HG02588 (cell line): Measurements from ENCODE around the gene FAM222A.

Source experiments
- ATAC-seq: cut with Tn5 transposase; IDR thresholded peaks from one replicate; pipeline ENCODE4 v1.9.1; 2021; ENCODE audit warnings: mild to moderate bottlenecking, moderate library complexity; ENCODE audit not compliant: unreplicated experiment

The FAM222A gene

GRCh38 chr12:109713187-109714070 lies at the start of gene FAM222A:
Gene FAM222A, plus strand, starts transcription at chr12:109713825. Its CDS starts 30,322 bp downstream, at chr12:109744147.
- ATAC-seq: peak; percentile 88

- ATAC-seq: no peak
Observed at GRCh38 chr12:109664402-109664801, 49.2 kb upstream of the FAM222A start.

GRCh38 chr12:109666068-109666467 lies 47.6 kb upstream of the FAM222A start:
- ATAC-seq: no peak

- no peak for ATAC-seq
Observed at GRCh38 chr12:109670731-109671130, 42.9 kb upstream of the FAM222A start.

GRCh38 chr12:109671502-109671901 lies 42.1 kb upstream of the FAM222A start:
- no peak for ATAC-seq

GRCh38 chr12:109673379-109673778 lies 40.2 kb upstream of the FAM222A start:
- no peak for ATAC-seq

GRCh38 chr12:109673884-109674283 lies 39.7 kb upstream of the FAM222A start:
- ATAC-seq: no peak

- no peak for ATAC-seq
Observed at GRCh38 chr12:109675411-109675810, 38.2 kb upstream of the FAM222A start.

GRCh38 chr12:109677279-109677691 lies 36.3 kb upstream of the FAM222A start:
- ATAC-seq: no peak

GRCh38 chr12:109678719-109679118 lies 34.9 kb upstream of the FAM222A start:
- ATAC-seq: no peak

GRCh38 chr12:109679501-109680263 lies 33.9 kb upstream of the FAM222A start:
- ATAC-seq: no peak

- ATAC-seq: no peak
Observed at GRCh38 chr12:109680264-109681005, 33.2 kb upstream of the FAM222A start.

GRCh38 chr12:109681986-109682707 lies 31.5 kb upstream of the FAM222A start:
- ATAC-seq: no peak

GRCh38 chr12:109682708-109683060 lies 30.9 kb upstream of the FAM222A start:
- no peak for ATAC-seq

GRCh38 chr12:109683316-109683715 lies 30.3 kb upstream of the FAM222A start:
- ATAC-seq: no peak

GRCh38 chr12:109685574-109686447 lies 27.8 kb upstream of the FAM222A start:
- no peak for ATAC-seq

- no peak for ATAC-seq
Observed at GRCh38 chr12:109686523-109686922, 27.1 kb upstream of the FAM222A start.

- ATAC-seq: no peak
Observed at GRCh38 chr12:109687250-109687649, 26.4 kb upstream of the FAM222A start.

- no peak for ATAC-seq
Observed at GRCh38 chr12:109689426-109689825, 24.2 kb upstream of the FAM222A start.

- no peak for ATAC-seq
Observed at GRCh38 chr12:109693160-109693559, 20.5 kb upstream of the FAM222A start.
